Neural cell (in vitro differentiated cells): ENCODE measurements around the gene ENKD1.

Experiments used
- CTCF ChIP-seq: fragments of 450-650 bp; IDR thresholded peaks from 2 replicates; pipeline ENCODE4 v1.5.1; 2014; ENCODE audit warnings: antibody characterized with exemption, mild to moderate bottlenecking, moderate library complexity; ENCODE audit not compliant: poor library complexity, severe bottlenecking
- EP300 ChIP-seq: fragments of 450-650 bp; conservative IDR thresholded peaks from 2 replicates; pipeline ENCODE4 v1.6.1; 2014; ENCODE audit warnings: antibody characterized with exemption, mild to moderate bottlenecking, moderate library complexity; ENCODE audit not compliant: poor library complexity, severe bottlenecking
- POLR2AphosphoS5 ChIP-seq: IDR thresholded peaks from 2 replicates; pipeline ENCODE4 v1.6.1; 2012
- RAD21 ChIP-seq: fragments of 450-650 bp; conservative IDR thresholded peaks from 2 replicates; pipeline ENCODE4 v1.6.1; 2014; ENCODE audit warnings: antibody characterized with exemption, mild to moderate bottlenecking, moderate library complexity
- SMC3 ChIP-seq: fragments of 450-650 bp; conservative IDR thresholded peaks from 2 replicates; pipeline ENCODE4 v1.6.1; 2014; ENCODE audit warnings: antibody characterized with exemption, mild to moderate bottlenecking, moderate library complexity; ENCODE audit not compliant: poor library complexity

- no peak for TF ChIP-seq CTCF
- TF ChIP-seq POLR2AphosphoS5 = no peak
- TF ChIP-seq SMC3 = no peak
- TF ChIP-seq EP300 = no peak
- no peak for TF ChIP-seq RAD21
These were observed 14.7 kb downstream of the ENKD1 start for GRCh38 chr16:67651847-67652246.
